H1 (cell line): ENCODE results near the gene SLX4IP. TPM values are rescaled to one million over a fixed set of nuclear protein-coding genes. Genes with fewer than 3 reads are reported as not detected.

Source experiments
- BACH1 ChIP-seq: IDR thresholded peaks from 2 replicates; pipeline ENCODE4 v1.6.1; 2012; ENCODE audit warnings: low read length, improper control_type of control experiment
- CBX8 ChIP-seq: fragments of 300-800, 300-1000 bp; sonication (generic); IDR thresholded peaks from 2 replicates; pipeline ENCODE4 v1.7.1; 2016; ENCODE audit warnings: low read depth, low read length, borderline replicate concordance
- CHD7 ChIP-seq: fragments of 300-600 bp; sonication (generic); IDR thresholded peaks from 2 replicates; pipeline ENCODE4 v1.7.1; 2012; ENCODE audit warnings: low read length, moderate library complexity, mild to moderate bottlenecking, inconsistent platforms; ENCODE audit not compliant: insufficient replicate concordance
- CTBP2 ChIP-seq: IDR thresholded peaks from 2 replicates; pipeline ENCODE4 v1.7.0; 2011; ENCODE audit warnings: borderline replicate concordance, mild to moderate bottlenecking, moderate library complexity, mixed read lengths, low read length; ENCODE audit not compliant: insufficient read depth, insufficient read length
- FOSL1 ChIP-seq: IDR thresholded peaks from 2 replicates; pipeline ENCODE4 v1.6.1; 2011; ENCODE audit warnings: mild to moderate bottlenecking, low read depth, low read length, moderate library complexity; ENCODE audit not compliant: insufficient read depth
- GABPA ChIP-seq: IDR thresholded peaks from 2 replicates; pipeline ENCODE4 v1.6.1; 2011; ENCODE audit warnings: mild to moderate bottlenecking, low read length, moderate library complexity, borderline replicate concordance; ENCODE audit not compliant: insufficient read depth
- HDAC2 ChIP-seq, 2 experiments: fragments of 300-600 bp in 1 of 2; sonication (generic) in 1 of 2; IDR thresholded peaks; 2 replicates each; pipeline ENCODE4 v1.6.1; 2011 to 2012; ENCODE audit warnings: low read depth in 2 of 2, low read length in 2 of 2, mild to moderate bottlenecking in 2 of 2, moderate library complexity in 2 of 2, borderline replicate concordance in 1 of 2, inconsistent platforms in 1 of 2
- KDM1A ChIP-seq: fragments of 200-600, 300-600 bp; sonication (generic); IDR thresholded peaks from 2 replicates; pipeline ENCODE4 v1.7.1; 2016; ENCODE audit warnings: mild to moderate bottlenecking, low read length, borderline replicate concordance
- NRF1 ChIP-seq: IDR thresholded peaks from 2 replicates; pipeline ENCODE4 v1.6.1; 2011; ENCODE audit warnings: mild to moderate bottlenecking, low read depth, low read length, improper control_type of control experiment
- SAP30 ChIP-seq: fragments of 300-600 bp; sonication (generic); IDR thresholded peaks from 2 replicates; pipeline ENCODE4 v1.7.1; 2012; ENCODE audit warnings: low read length, moderate library complexity, mild to moderate bottlenecking, inconsistent platforms; ENCODE audit not compliant: insufficient read depth, insufficient replicate concordance
- TEAD4 ChIP-seq: IDR thresholded peaks from 2 replicates; pipeline ENCODE4 v1.6.1; 2012; ENCODE audit warnings: low read depth, low read length, inconsistent platforms, mixed read lengths
- polyA plus RNA-seq, 7 experiments: library from polyadenylated mRNA; depleted of rRNA in 3 of 7; stranded (reverse) in 5 of 7; unstranded in 2 of 7; fragments of >200 nt in 5 of 7; fragments of 200-250 nt in 2 of 7; gene quantifications; 1 replicate in 5 of 7; 2 replicates in 1 of 7; 4 replicates in 1 of 7; pipeline versions ENCODE4 v1.2.1 to v1.2.3, GENCODE V29; 2011 to 2013; ENCODE audit warnings: missing spikeins in 2 of 7, mixed read lengths in 2 of 7
- total RNA-seq: library from RNA; stranded (reverse); fragmentation: NEBNext Ultra II Directional; extraction: Animal tissue kit (Norgen Biotek cat#: 25700); gene quantifications from 2 replicates; pipeline ENCODE4 v1.2.1, GENCODE V29; 2021

SLX4IP gene
- total and polyA plus RNA-seq, 2 of the 8 experiments (the other 6 are each of a cell fraction or from before 2014, with no cell fraction given): 2.4 to 8.7 TPM

- no peak for TF ChIP-seq CHD7
- no peak for TF ChIP-seq CBX8
- TF ChIP-seq GABPA: no peak
- TF ChIP-seq NRF1: no peak
- TF ChIP-seq CTBP2: no peak
- no peak for TF ChIP-seq BACH1
- TF ChIP-seq KDM1A: no peak
- no peak for TF ChIP-seq SAP30
- no peak for TF ChIP-seq HDAC2 (IDR thresholded peaks at IDR 0.05; ENCODE audit: borderline replicate concordance in 1 of 2, low read depth in 2 of 2, low read length in 2 of 2)
- no peak for TF ChIP-seq TEAD4
- no peak for TF ChIP-seq FOSL1
Observed at GRCh38 chr20:10516529-10516928, 81.4 kb downstream of the SLX4IP start (continued).
